HCT116 (cell line): ENCODE measurements around the gene AQP1. TPM values are rescaled to one million over a fixed set of nuclear protein-coding genes. Genes with fewer than 3 reads are reported as not detected.

Source experiments
- ATAC-seq: fragments of 200-7000 bp; cut with Tn5 transposase; 2 replicates; pipeline ENCODE4 v1.9.1; 2020; ENCODE audit warnings: mild to moderate bottlenecking, moderate library complexity
- BruUV-seq: library from RNA; stranded (reverse); fragments of 400-500 nt; replicated peaks from 2 replicates; lab custom pipeline; 2021; lab: Mats Ljungman, UMichigan
- CTCF ChIA-PET: fragments of 300-600 bp; sonication (Branson Sonifier 250); formaldehyde crosslinking; loops from one replicate; lab custom pipeline; 2021; ENCODE audit warnings: antibody characterized with exemption; lab: Charles Lee
- POLR2A ChIA-PET: fragments of 300-600, 350-600 bp; sonication (Branson Sonifier 250); formaldehyde crosslinking; loops from one replicate; lab custom pipeline; 2021; ENCODE audit warnings: antibody characterized with exemption; lab: Charles Lee
- RAD21 ChIA-PET, 2 experiments: fragments of 300-600 bp; sonication (Branson Sonifier 250); formaldehyde crosslinking; loops; one replicate each; lab custom pipeline; 2023; ENCODE audit warnings: low total read pairs in 2 of 2; ENCODE audit not compliant: uncharacterized antibody in 2 of 2, unreplicated experiment in 2 of 2, low non-redundant PET in 1 of 2; lab: Charles Lee
- DNase-seq: peaks from one replicate; pipeline ENCODE4 v3.0.0-alpha.2; 2010; ENCODE audit warnings: low read depth, low spot score
- H2AFZ ChIP-seq: fragments of 200-600 bp; shearing (Covaris generic), sonication (generic); 2 replicates; pipeline ENCODE4 v1.6.1; 2017; ENCODE audit warnings: low read depth, mixed run types, mixed read lengths, antibody characterized with exemption, low read length; ENCODE audit not compliant: poor library complexity, severe bottlenecking
- H3K27ac ChIP-seq: 2 replicates; pipeline ENCODE4 v1.5.1; 2012; ENCODE audit warnings: low read depth, low read length
- H3K27me3 ChIP-seq: fragments of 200-600 bp; sonication (generic); 2 replicates; pipeline ENCODE4 v1.6.1; 2016; ENCODE audit warnings: mixed run types, low read length, mixed read lengths; ENCODE audit not compliant: insufficient read depth
- H3K36me3 ChIP-seq, 2 experiments: fragments of 200-500 bp in 1 of 2; fragments of 200-600 bp in 1 of 2; sonication (Bioruptor generic) in 1 of 2; sonication (generic) in 1 of 2; 2 replicates each; pipeline versions ENCODE4 v1.5.1 to v1.6.1; 2014 to 2016; ENCODE audit warnings: low read length in 2 of 2, inconsistent platforms in 1 of 2, mixed read lengths in 1 of 2, mixed run types in 1 of 2; ENCODE audit not compliant: insufficient read depth in 2 of 2, control insufficient read depth in 1 of 2
- H3K4me1 ChIP-seq, 2 experiments: fragments of 200-600 bp in 1 of 2; sonication (generic) in 1 of 2; 2 replicates each; pipeline versions ENCODE4 v1.5.1 to v1.6.1; 2012 to 2017; ENCODE audit warnings: low read length in 2 of 2, inconsistent platforms in 1 of 2, mild to moderate bottlenecking in 1 of 2, mixed read lengths in 1 of 2, mixed run types in 1 of 2, moderate library complexity in 1 of 2; ENCODE audit not compliant: insufficient read depth in 2 of 2, control insufficient read depth in 1 of 2
- H3K4me2 ChIP-seq: fragments of 200-600 bp; sonication (generic); 2 replicates; pipeline ENCODE4 v1.6.1; 2017; ENCODE audit warnings: mixed run types, low read length, mixed read lengths
- H3K4me3 ChIP-seq, 2 experiments: fragments of 200-600 bp in 1 of 2; sonication (generic) in 1 of 2; replicated peaks in 1 of 2; 2 replicates each; pipeline ENCODE4 v1.5.1; 2011 to 2016; ENCODE audit warnings: low read length in 2 of 2, control low read depth in 1 of 2, low read depth in 1 of 2, mild to moderate bottlenecking in 1 of 2, mixed read lengths in 1 of 2, mixed run types in 1 of 2
- H3K79me2 ChIP-seq: fragments of 200-600 bp; sonication (generic); 2 replicates; pipeline ENCODE4 v1.6.1; 2017; ENCODE audit warnings: mild to moderate bottlenecking, mixed run types, low read length, moderate library complexity, mixed read lengths; ENCODE audit not compliant: insufficient read depth
- H3K9ac ChIP-seq: fragments of 200-600 bp; sonication (generic); 2 replicates; pipeline ENCODE4 v1.6.1; 2016; ENCODE audit warnings: low read length, mixed read lengths
- H3K9me2 ChIP-seq: fragments of 200-600 bp; sonication (generic), shearing (Covaris generic); 2 replicates; pipeline ENCODE4 v1.6.1; 2017; ENCODE audit warnings: mixed run types, mild to moderate bottlenecking, moderate library complexity; ENCODE audit not compliant: insufficient read depth
- H3K9me3 ChIP-seq, 2 experiments: fragments of 200-500 bp in 1 of 2; fragments of 200-600 bp in 1 of 2; sonication (Bioruptor generic) in 1 of 2; sonication (generic) in 1 of 2; 2 replicates each; pipeline ENCODE4 v1.6.1; 2014 to 2017; ENCODE audit warnings: low read length in 2 of 2, mixed read lengths in 2 of 2, inconsistent platforms in 1 of 2, low read depth in 1 of 2, mild to moderate bottlenecking in 1 of 2, mixed run types in 1 of 2, moderate library complexity in 1 of 2; ENCODE audit not compliant: control insufficient read depth in 1 of 2, insufficient read depth in 1 of 2
- H4K20me1 ChIP-seq: fragments of 200-600 bp; sonication (generic), shearing (Covaris generic); 2 replicates; pipeline ENCODE4 v1.6.1; 2017; ENCODE audit warnings: mixed run types, mild to moderate bottlenecking, moderate library complexity; ENCODE audit not compliant: insufficient read depth
- CBX3 ChIP-seq: IDR thresholded peaks from 2 replicates; pipeline ENCODE4 v1.6.1; 2012; ENCODE audit warnings: low read depth
- ELF1 ChIP-seq: IDR thresholded peaks from 2 replicates; pipeline ENCODE4 v1.6.1; 2012; ENCODE audit warnings: low read depth, borderline replicate concordance
- EZH2 ChIP-seq: fragments of 200-600 bp; sonication (generic); IDR thresholded peaks from 2 replicates; pipeline ENCODE4 v1.6.1; 2017; ENCODE audit warnings: antibody characterized with exemption, mixed run types
- EZH2phosphoT487 ChIP-seq: fragments of 200-600 bp; IDR thresholded peaks from 2 replicates; pipeline ENCODE4 v1.6.1; 2018; ENCODE audit warnings: antibody characterized with exemption, borderline replicate concordance
- RAD21 ChIP-seq: IDR thresholded peaks from 2 replicates; pipeline ENCODE4 v1.6.1; 2012; ENCODE audit warnings: low read depth, mild to moderate bottlenecking
- SIN3A ChIP-seq: IDR thresholded peaks from 2 replicates; pipeline ENCODE4 v1.6.1; 2012; ENCODE audit warnings: low read depth
- SP1 ChIP-seq: IDR thresholded peaks from 2 replicates; pipeline ENCODE4 v1.6.1; 2012; ENCODE audit warnings: low read depth
- YY1 ChIP-seq: IDR thresholded peaks from 2 replicates; pipeline ENCODE4 v1.6.1; 2011; ENCODE audit warnings: low read length, low read depth, moderate library complexity, mild to moderate bottlenecking; ENCODE audit not compliant: insufficient replicate concordance; ENCODE audit errors: extremely low read depth
- ZFX ChIP-seq: fragments of 450-650 bp; IDR thresholded peaks from 2 replicates; pipeline ENCODE4 v1.6.1; 2017
- intact Hi-C: fragments of 100-400 bp; cut with micrococcal nuclease; formaldehyde crosslinking; loops from 2 replicates; pipeline ENCODE4 v1.10.0; 2022
- total RNA-seq: library from RNA; stranded (reverse); gene quantifications from one replicate; pipeline ENCODE4 v1.2.1, GENCODE V29; 2021; ENCODE audit not compliant: unreplicated experiment
- TF ChIP-seq, protein P1 (sequence below): IDR thresholded peaks from 2 replicates; pipeline ENCODE4 v1.6.1; 2012; ENCODE audit warnings: low read depth
- TF ChIP-seq, protein P2 (sequence below), 3 experiments: fragments of 200-600 bp in 1 of 3; sonication (generic) in 1 of 3; IDR thresholded peaks in 2 of 3; conservative IDR thresholded peaks in 1 of 3; 2 replicates each; pipeline ENCODE4 v1.5.1; 2012 to 2017; ENCODE audit warnings: low read depth in 2 of 3, low read length in 2 of 3, antibody characterized with exemption in 1 of 3, borderline replicate concordance in 1 of 3, control low read depth in 1 of 3, mild to moderate bottlenecking in 1 of 3, mixed read lengths in 1 of 3, mixed run types in 1 of 3, moderate library complexity in 1 of 3; ENCODE audit not compliant: insufficient read depth in 1 of 3

The AQP1 gene
- total RNA-seq, 1 experiment from 2014 or later, result 2.0 TPM

DNA sequence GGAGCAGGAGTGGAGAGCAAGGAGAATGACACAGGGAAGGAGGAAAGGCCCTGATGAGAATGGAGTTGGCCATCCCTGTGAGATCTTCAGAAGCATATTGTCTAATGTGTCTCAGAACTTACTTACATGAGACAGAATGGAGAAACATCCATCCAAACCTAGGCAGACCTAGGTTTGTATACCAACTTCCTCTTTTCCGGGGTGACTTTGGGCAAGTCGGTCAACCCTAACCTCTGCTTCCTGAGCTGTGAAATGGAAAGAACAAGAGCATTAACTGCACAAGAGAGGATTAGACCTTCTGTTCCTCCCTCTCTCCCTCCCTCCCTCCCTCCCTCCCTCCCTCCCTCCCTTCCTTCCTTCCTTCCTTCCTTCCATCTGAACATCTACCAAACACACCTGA is 56.6 kb downstream of the AQP1 start:
- DNase-seq (no peak), ATAC-seq (no peak)
- no peak overlapping the region for H3K9ac ChIP-seq
- BruUV-seq, result no TSS peak
- TF ChIP-seq SIN3A (no peak), CBX3 (no peak), YY1 (no peak), SP1 (no peak), ZFX (no peak), RAD21 (no peak), EZH2phosphoT487 (no peak), EZH2 (no peak), ELF1 (no peak)
- TF ChIP-seq, protein P1, sequence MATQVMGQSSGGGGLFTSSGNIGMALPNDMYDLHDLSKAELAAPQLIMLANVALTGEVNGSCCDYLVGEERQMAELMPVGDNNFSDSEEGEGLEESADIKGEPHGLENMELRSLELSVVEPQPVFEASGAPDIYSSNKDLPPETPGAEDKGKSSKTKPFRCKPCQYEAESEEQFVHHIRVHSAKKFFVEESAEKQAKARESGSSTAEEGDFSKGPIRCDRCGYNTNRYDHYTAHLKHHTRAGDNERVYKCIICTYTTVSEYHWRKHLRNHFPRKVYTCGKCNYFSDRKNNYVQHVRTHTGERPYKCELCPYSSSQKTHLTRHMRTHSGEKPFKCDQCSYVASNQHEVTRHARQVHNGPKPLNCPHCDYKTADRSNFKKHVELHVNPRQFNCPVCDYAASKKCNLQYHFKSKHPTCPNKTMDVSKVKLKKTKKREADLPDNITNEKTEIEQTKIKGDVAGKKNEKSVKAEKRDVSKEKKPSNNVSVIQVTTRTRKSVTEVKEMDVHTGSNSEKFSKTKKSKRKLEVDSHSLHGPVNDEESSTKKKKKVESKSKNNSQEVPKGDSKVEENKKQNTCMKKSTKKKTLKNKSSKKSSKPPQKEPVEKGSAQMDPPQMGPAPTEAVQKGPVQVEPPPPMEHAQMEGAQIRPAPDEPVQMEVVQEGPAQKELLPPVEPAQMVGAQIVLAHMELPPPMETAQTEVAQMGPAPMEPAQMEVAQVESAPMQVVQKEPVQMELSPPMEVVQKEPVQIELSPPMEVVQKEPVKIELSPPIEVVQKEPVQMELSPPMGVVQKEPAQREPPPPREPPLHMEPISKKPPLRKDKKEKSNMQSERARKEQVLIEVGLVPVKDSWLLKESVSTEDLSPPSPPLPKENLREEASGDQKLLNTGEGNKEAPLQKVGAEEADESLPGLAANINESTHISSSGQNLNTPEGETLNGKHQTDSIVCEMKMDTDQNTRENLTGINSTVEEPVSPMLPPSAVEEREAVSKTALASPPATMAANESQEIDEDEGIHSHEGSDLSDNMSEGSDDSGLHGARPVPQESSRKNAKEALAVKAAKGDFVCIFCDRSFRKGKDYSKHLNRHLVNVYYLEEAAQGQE, result no peak
- TF ChIP-seq, protein P2, sequence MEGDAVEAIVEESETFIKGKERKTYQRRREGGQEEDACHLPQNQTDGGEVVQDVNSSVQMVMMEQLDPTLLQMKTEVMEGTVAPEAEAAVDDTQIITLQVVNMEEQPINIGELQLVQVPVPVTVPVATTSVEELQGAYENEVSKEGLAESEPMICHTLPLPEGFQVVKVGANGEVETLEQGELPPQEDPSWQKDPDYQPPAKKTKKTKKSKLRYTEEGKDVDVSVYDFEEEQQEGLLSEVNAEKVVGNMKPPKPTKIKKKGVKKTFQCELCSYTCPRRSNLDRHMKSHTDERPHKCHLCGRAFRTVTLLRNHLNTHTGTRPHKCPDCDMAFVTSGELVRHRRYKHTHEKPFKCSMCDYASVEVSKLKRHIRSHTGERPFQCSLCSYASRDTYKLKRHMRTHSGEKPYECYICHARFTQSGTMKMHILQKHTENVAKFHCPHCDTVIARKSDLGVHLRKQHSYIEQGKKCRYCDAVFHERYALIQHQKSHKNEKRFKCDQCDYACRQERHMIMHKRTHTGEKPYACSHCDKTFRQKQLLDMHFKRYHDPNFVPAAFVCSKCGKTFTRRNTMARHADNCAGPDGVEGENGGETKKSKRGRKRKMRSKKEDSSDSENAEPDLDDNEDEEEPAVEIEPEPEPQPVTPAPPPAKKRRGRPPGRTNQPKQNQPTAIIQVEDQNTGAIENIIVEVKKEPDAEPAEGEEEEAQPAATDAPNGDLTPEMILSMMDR (IDR thresholded peaks at IDR 0.05 in 2 of 3, conservative IDR thresholded peaks at IDR 0.05 in 1 of 3; ENCODE audit: borderline replicate concordance in 1 of 3, insufficient read depth in 1 of 3, low read depth in 2 of 3, low read length in 2 of 3), result no peak
- peaks cover 14% of the 10 kb centered on the region; the same call in 1 of the 2 replicates for H3K27me3 ChIP-seq
- no peak overlapping the region for H2AFZ ChIP-seq
- H3K79me2 ChIP-seq, result no peaks in the 10 kb centered on the region
- no peaks in the 10 kb centered on the region for H3K9me2 ChIP-seq
- POLR2A ChIA-PET, result no interaction called here
- RAD21 ChIA-PET, result no interaction called here
- CTCF ChIA-PET, result no interaction called here
- no peak overlapping the region for H3K4me2 ChIP-seq
- H4K20me1 ChIP-seq, result no peaks in the 10 kb centered on the region
- H3K36me3 ChIP-seq, result no peaks in the 10 kb centered on the region
- no peak overlapping the region for H3K4me3 ChIP-seq
- H3K9me3 ChIP-seq, result no peaks in the 10 kb centered on the region
- H3K27ac ChIP-seq, result no peak overlapping the region
- intact Hi-C loops, result no loop called here
- H3K4me1 ChIP-seq, result no peaks in the 10 kb centered on the region
